HL-60 (cell line): Measurements from ENCODE around the gene ZP3.
"Not testable (repeated sequence)": the region's sequence is repeated elsewhere in the genome, so short reads cannot be mapped to it uniquely, and the experiment has no call there.

Experiments used
- CTCF ChIP-seq: IDR thresholded peaks from one replicate; pipeline ENCODE4 v1.5.1; 2011; ENCODE audit warnings: low read length, control low read depth, inconsistent platforms; ENCODE audit not compliant: insufficient read depth
- REST ChIP-seq: IDR thresholded peaks from 2 replicates; pipeline ENCODE4 v1.6.1; 2012; ENCODE audit warnings: low read depth; ENCODE audit not compliant: insufficient replicate concordance

GRCh38 chr7:76460767-76461166 lies 36.0 kb downstream of the ZP3 start:
- not testable (repeated sequence) for TF ChIP-seq CTCF, REST
